C4-2B (cell line): ENCODE results near the gene AUTS2.

Experiments used
- H3K27ac ChIP-seq: fragments of 450-650 bp; 2 replicates; pipeline ENCODE4 v1.5.1; 2017
- ZFX ChIP-seq: fragments of 450-650 bp; IDR thresholded peaks from 2 replicates; pipeline ENCODE4 v1.6.1; 2017
- TF ChIP-seq, protein P1 (sequence below): fragments of 450-650 bp; conservative IDR thresholded peaks from 2 replicates; pipeline ENCODE4 v1.5.1; 2017; ENCODE audit warnings: mild to moderate bottlenecking

The AUTS2 gene

DNA sequence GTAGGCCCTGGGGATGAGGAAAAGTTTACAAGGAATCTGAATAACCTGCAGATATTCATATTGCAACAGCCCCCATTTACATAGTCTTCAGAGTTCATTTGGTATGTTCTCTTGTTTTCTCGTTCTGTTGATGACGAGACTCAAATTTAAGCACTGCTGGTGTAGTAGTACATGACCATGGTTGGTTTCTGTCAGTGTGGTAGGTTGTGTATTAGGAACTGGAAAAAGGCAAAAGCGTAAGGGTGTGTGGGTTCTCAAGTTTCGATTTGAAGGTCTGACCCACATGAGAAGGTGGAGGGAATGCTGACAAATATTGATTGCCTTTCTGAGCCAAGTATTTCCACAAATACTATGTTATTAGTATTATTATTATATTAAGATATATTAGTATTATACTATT is 151.7 kb downstream of the AUTS2 start:
- TF ChIP-seq, protein P1, sequence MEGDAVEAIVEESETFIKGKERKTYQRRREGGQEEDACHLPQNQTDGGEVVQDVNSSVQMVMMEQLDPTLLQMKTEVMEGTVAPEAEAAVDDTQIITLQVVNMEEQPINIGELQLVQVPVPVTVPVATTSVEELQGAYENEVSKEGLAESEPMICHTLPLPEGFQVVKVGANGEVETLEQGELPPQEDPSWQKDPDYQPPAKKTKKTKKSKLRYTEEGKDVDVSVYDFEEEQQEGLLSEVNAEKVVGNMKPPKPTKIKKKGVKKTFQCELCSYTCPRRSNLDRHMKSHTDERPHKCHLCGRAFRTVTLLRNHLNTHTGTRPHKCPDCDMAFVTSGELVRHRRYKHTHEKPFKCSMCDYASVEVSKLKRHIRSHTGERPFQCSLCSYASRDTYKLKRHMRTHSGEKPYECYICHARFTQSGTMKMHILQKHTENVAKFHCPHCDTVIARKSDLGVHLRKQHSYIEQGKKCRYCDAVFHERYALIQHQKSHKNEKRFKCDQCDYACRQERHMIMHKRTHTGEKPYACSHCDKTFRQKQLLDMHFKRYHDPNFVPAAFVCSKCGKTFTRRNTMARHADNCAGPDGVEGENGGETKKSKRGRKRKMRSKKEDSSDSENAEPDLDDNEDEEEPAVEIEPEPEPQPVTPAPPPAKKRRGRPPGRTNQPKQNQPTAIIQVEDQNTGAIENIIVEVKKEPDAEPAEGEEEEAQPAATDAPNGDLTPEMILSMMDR = no peak
- TF ChIP-seq ZFX = no peak
- no peak overlapping the region for H3K27ac ChIP-seq

DNA sequence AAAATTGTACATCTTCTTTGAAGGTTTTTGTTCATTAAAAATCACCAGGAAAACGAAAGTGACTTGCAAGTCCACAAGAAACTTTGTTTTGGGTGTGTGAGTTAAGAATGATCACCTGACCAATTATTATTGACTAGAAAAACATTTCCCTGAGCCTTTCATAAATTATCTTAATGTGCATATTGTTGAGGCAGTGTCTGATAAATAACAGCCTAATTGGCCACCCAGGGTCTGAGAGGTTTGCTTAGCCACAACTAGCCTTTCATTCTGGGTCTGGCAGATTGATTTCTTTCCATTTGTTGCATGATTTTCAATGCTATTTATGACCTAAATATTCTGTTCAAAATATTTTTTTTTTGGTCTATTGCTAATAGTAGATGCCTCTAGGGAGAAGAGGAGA is 152.8 kb downstream of the AUTS2 start:
- no peak for TF ChIP-seq ZFX
- TF ChIP-seq, protein P1 = no peak

DNA sequence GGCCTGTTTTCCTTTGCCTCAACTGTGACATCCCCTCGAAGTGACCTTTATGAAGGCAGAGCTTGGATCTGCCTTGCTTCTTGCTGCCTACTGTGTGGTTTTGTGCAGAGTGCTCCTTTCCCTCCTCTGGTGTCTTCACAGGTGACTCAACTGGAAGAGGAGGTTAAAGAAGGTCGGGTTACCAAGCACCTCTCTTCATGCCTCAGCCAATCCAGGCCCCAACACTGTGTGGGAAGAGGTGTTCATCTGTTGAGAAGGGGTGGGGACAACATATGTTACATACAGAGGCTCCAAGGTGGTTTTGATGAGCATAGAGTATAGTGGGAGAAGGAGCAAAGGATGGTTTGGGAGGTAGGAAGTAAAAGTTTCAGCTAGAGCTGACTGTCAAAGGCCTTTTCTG is 155.7 kb downstream of the AUTS2 start:
- TF ChIP-seq ZFX = no peak
- TF ChIP-seq, protein P1 = no peak
- no peak overlapping the region for H3K27ac ChIP-seq

More for the DNA sequence above, 152.8 kb downstream of the AUTS2 start:
- H3K27ac ChIP-seq = no peak overlapping the region

DNA sequence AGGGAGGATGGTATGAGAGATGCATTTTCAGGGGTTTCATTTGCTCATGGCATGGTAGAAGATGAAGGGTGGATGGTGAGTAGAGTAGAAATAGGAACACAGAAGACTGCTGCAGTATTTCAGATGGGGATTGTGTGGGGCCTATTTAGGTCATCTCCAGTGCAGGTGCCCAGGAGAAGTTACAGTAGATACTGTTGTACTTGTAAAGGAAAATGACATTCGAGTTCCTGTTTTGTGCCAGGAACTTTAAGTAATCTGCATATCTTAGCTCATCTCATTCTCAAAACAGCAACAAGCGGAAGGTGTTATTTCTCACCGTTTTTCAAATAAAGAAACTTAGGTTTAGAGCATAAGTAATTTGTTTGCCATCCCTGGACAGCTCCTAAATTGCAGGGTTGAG is 156.2 kb downstream of the AUTS2 start:
- no peak for TF ChIP-seq ZFX
- TF ChIP-seq, protein P1 = no peak
- H3K27ac ChIP-seq = no peak overlapping the region

DNA sequence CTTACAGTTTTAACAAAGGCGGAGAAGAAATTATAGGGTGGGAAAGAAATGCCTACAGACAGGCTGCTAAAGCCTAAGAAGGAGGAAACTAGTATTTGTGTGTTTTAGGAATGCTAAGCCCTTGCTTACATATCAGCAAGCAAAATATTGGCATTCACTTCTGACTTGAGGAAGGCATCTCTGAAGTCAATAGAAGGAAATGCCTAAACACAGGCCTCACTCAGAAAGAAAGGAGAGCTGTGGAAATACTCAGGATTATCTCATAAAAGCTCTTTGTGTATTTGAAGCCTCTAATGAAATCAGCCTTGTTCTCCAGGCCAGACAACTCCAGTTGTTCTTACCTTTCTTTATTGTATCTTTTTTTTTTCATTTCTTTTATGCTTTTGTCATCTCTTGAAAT is 158.0 kb downstream of the AUTS2 start:
- H3K27ac ChIP-seq = no peak overlapping the region
- TF ChIP-seq, protein P1 = no peak
- no peak for TF ChIP-seq ZFX

DNA sequence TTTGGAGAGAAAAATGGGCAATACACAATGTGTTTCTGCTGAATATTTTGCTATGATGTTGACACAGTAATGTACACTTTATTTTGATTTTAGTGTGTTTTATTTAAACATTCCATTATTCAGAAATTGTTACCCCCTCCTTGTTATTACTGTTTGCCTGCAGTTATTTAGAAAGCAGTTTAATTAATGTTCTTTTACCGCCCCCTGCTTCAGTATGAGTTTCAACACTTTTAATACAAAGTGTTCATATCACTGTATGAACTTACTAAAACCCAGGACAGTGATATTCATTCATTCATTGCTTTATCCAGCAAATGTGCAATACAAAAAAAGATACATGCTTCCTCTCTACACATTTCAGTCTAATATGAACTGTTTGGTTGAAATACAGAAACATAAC is 159.3 kb downstream of the AUTS2 start:
- TF ChIP-seq, protein P1 = no peak; the same call in 1 of the 2 replicates
- TF ChIP-seq ZFX = no peak
- H3K27ac ChIP-seq = no peak overlapping the region

DNA sequence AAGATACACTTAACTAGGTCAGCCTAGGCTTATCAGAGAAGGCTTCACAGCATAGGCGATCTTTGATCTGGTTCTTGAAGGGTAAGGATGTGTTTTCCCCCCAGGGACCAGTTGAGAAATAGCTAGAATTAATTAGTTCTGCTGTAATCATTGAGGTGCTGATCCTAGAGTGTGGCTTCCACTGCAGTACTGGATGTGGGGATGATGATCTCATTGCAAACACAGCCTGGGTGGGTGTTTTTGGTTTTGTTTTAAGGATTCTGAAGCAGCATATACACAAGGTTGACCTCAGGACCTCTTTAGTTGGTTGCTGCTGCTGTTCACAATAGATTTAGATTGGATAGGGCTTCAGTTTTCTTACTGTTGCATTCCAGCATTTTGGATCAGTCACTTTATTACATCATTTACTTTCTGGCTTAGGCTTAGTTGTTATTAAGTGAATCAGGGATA is 159.7 kb downstream of the AUTS2 start:
- no peak overlapping the region for H3K27ac ChIP-seq
- TF ChIP-seq ZFX = no peak
- TF ChIP-seq, protein P1 = no peak
